Activated naive CD8-positive, alpha-beta T cell treated with anti-CD3 and anti-CD28 coated beads, Interleukin-2, amount 50 U/mL, for 24 hours (primary cell): Measurements from ENCODE around the gene MYRIP.
"Not testable (repeated sequence)": the region's sequence is repeated elsewhere in the genome, so short reads cannot be mapped to it uniquely, and the experiment has no call there.

ENCODE experiments used
- ATAC-seq: fragments of 150-1000 bp; cut with Tn5 transposase; one replicate; pipeline ENCODE4 v1.10.0; 2021
- DNase-seq: peaks from one replicate; pipeline ENCODE4 v3.0.0; 2021
- H3K27ac Mint-ChIP-seq: one replicate; pipeline ENCODE4 v1.8.0; 2021; ENCODE audit warnings: mild to moderate bottlenecking, mixed read lengths
- H3K27me3 Mint-ChIP-seq: one replicate; pipeline ENCODE4 v1.8.0; 2021; ENCODE audit warnings: mixed read lengths
- H3K36me3 Mint-ChIP-seq: one replicate; pipeline ENCODE4 v1.8.0; 2021; ENCODE audit warnings: low read depth, mixed read lengths
- H3K4me1 Mint-ChIP-seq: one replicate; pipeline ENCODE4 v1.8.0; 2021; ENCODE audit warnings: mixed read lengths
- H3K4me3 Mint-ChIP-seq: one replicate; pipeline ENCODE4 v1.8.0; 2021; ENCODE audit warnings: mild to moderate bottlenecking, moderate library complexity, mixed read lengths
- H3K9me3 Mint-ChIP-seq: one replicate; pipeline ENCODE4 v1.8.0; 2021; ENCODE audit warnings: mixed read lengths

Gene MYRIP

DNA sequence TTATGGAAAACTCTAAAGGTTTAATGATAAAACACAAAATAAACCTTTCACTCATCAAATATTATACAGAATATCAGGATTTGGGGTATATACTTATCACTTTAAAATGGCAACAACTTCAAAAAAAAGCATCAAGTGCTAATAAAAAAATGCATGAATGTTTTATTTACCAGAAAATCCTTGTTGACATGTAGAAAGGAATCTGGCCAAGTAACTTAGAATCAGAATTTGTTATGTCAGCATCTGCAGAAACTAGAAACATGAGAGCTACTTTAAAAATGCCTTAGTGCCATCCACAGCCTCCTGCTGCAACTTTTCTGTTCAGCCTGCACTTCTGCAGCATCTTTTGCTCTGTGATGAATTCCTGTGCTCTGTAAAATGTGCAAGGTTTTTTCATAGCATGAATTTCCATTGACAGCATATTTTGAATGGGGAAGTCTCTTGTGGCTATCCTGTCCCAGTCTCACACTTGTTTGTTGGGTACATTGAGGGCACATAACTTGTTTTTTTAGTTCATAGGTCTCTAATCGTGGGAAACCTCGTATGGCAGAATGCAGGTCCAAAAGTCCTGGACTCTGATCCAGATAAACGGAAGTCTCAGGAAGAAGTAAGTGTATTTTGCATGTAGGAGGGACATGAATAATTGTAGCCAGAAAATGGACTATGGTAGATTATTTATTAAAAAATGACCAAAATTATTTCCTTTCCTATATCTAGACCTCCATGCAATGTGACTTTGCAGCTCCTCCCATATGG is 21.1 kb upstream of the MYRIP start:
- H3K27me3 Mint-ChIP-seq = no peaks in the 10 kb centered on the region
- no peak overlapping the region for H3K4me3 Mint-ChIP-seq
- H3K9me3 Mint-ChIP-seq = no peaks in the 10 kb centered on the region
- H3K4me1 Mint-ChIP-seq = no peaks in the 10 kb centered on the region
- no peak overlapping the region for H3K27ac Mint-ChIP-seq
- no peaks in the 10 kb centered on the region for H3K36me3 Mint-ChIP-seq
- no peak for ATAC-seq
- no peak for DNase-seq

DNA sequence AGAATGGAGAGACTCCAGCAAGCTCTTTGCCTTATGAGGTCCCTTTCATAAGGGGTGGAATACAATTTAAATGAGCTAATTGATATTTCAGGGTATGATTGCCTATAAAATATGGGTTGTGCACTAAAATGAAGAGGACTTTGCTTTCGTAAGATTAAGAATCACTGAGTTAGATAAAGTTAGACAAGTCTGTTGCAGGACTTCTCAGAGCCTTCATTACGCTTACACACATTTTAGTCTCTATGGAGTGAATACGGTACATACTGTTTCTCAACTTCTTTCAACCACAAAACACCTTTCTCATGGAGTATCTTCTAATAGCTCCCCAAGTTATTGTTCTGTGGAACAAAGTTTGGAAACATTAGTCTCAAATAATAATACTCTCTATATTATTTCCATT is 17.8 kb upstream of the MYRIP start:
- Mint-ChIP-seq H3K36me3 (no peaks in the 10 kb centered on the region), H3K9me3 (no peaks in the 10 kb centered on the region), H3K27me3 (no peaks in the 10 kb centered on the region), H3K4me3 (no peak overlapping the region), H3K4me1 (no peaks in the 10 kb centered on the region), H3K27ac (no peak overlapping the region)
- DNase-seq (no peak), ATAC-seq (no peak)

DNA sequence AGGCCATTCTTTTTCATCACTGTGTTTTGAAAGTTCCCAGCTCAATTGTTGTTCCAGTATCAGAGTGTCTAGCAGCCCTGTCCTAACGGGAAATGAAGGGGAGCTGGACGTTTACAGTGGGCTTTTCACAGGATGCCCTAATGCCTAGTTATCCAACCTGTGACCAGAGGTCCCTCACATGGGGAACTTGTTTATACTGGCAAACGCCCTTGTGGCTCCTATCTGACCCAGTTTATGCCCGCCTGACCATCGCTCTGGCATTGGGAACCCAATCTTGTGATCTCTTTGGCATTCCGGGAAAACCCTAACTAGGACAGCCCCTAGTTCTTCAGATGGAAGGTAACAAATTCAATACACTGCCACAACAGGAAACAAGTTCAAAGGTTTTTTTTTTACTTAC is 14.5 kb upstream of the MYRIP start:
- no peak for ATAC-seq
- H3K9me3 Mint-ChIP-seq = no peaks in the 10 kb centered on the region
- H3K27ac Mint-ChIP-seq = no peak overlapping the region
- H3K27me3 Mint-ChIP-seq = peaks cover 4% of the 10 kb centered on the region
- DNase-seq = no peak
- H3K4me3 Mint-ChIP-seq = no peak overlapping the region
- H3K4me1 Mint-ChIP-seq = no peaks in the 10 kb centered on the region
- H3K36me3 Mint-ChIP-seq = no peaks in the 10 kb centered on the region

DNA sequence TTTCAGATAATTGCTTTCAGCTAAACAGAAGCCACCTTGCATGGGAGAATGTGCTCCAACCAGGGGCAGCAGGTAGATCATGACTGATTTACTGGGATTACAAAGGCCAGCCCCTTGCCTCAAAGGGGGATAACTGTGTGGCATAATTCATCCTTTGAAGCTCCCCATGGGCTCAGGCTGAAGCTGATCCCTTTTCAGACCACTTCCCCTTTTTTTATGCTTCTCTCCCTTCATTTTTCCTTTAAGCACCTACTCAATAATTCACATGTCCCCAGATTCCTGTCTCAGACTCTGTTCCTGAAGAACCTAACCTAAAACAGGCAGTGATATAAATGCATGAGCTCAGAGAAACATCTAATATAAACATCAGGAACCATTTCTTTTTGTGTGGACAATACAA is 8.2 kb upstream of the MYRIP start:
- Mint-ChIP-seq H3K4me3 (no peak overlapping the region), H3K27ac (no peak overlapping the region)

DNA sequence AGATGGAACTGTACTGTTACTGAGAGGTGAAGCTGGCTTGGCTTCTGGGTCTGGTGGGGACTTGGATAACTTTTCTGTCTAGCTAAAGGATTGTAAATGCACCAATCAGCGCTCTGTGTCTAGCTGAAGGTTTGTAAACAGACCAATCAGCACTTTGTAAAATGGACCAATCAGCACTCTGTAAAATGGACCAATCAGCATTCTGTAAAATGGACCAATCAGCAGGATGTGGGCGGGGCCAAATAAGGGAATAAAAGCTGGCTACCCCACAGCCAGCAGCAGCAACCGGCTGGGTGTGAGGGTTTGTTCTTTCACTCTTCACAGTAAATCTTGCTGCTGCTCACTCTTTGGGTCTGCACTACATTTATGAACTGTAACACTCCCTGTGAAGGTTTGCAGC is 6.9 kb upstream of the MYRIP start:
- H3K4me1 Mint-ChIP-seq, H3K4me3 Mint-ChIP-seq, H3K27ac Mint-ChIP-seq, DNase-seq, ATAC-seq, H3K36me3 Mint-ChIP-seq: not testable (repeated sequence)
- Mint-ChIP-seq H3K27me3 (peaks cover 21% of the 10 kb centered on the region), H3K9me3 (peaks cover 14% of the 10 kb centered on the region)

More for the DNA sequence above, 8.2 kb upstream of the MYRIP start:
- ATAC-seq = no peak
- DNase-seq = no peak
- no peaks in the 10 kb centered on the region for H3K4me1 Mint-ChIP-seq
- H3K9me3 Mint-ChIP-seq = peaks cover 14% of the 10 kb centered on the region
- no peaks in the 10 kb centered on the region for H3K36me3 Mint-ChIP-seq
- peaks cover 12% of the 10 kb centered on the region for H3K27me3 Mint-ChIP-seq

DNA sequence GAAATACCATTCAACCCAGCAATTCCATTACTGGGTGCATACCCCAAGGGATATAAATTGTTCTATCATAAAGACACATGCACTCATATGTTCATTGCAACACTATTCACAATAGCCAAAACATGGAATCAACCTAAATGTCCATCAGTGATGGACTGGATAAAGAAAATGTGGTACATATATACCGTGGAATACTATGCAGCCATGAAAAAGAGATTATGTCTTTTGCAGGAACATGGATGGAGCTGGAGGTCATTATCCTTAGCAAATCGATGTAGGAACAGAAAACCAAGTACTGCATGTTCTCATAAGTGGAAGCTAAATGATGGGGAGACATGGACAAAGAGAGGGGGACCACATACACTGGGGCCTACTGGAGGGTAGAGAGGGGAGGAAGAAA is 5.5 kb upstream of the MYRIP start:
- DNase-seq = no peak
- Mint-ChIP-seq H3K9me3 (peaks cover 14% of the 10 kb centered on the region), H3K36me3 (no peaks in the 10 kb centered on the region), H3K27me3 (peaks cover 34% of the 10 kb centered on the region), H3K4me1 (peaks cover 4% of the 10 kb centered on the region), H3K27ac (no peak overlapping the region), H3K4me3 (no peak overlapping the region)
- ATAC-seq = no peak

DNA sequence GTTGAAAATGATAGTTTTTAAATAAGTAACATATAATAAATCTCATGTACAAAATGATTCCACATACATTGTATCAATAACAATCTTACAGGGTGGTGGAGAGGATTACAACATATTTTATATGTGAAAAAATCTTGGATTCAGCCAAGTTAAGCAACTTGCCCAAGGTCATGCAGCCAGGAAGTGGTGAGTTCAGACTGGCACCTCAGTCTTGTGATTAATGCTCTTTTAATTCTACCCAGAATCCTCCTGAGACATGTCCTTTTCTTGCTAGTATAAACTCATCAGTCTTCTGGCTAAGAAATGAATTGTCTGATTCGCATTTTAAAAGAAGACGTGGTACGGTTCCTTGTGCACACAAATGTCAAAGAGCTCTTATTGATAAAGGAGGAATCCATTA is 4.5 kb upstream of the MYRIP start:
- H3K4me1 Mint-ChIP-seq = peaks cover 5% of the 10 kb centered on the region
- peaks cover 32% of the 10 kb centered on the region for H3K27me3 Mint-ChIP-seq
- DNase-seq (no peak), ATAC-seq (no peak)
- no peak overlapping the region for H3K4me3 Mint-ChIP-seq
- H3K36me3 Mint-ChIP-seq = no peaks in the 10 kb centered on the region
- peaks cover 14% of the 10 kb centered on the region for H3K9me3 Mint-ChIP-seq
- H3K27ac Mint-ChIP-seq = no peak overlapping the region

DNA sequence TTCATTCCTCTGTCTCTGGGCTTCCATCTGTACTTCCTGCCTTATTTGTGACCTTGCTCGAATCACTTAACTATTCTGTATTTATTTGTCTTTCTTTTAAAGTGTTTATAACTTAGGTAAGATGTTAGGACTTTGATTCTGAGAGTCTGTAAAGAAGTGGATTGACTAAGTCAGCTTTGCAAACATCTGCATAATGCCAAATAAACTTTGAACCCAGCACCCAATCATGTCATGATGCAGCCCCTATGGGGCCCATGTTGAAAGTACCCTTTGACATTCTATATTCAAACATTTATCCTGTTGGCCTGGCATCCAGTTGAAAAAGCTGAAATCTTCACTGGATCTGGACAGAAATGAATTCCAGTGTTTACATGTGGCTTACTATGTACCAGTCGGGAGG is 3.8 kb upstream of the MYRIP start:
- DNase-seq (no peak), ATAC-seq (no peak)
- Mint-ChIP-seq H3K9me3 (peaks cover 14% of the 10 kb centered on the region), H3K27me3 (peaks cover 38% of the 10 kb centered on the region), H3K4me1 (peaks cover 12% of the 10 kb centered on the region), H3K27ac (no peak overlapping the region), H3K36me3 (no peaks in the 10 kb centered on the region), H3K4me3 (no peak overlapping the region)

DNA sequence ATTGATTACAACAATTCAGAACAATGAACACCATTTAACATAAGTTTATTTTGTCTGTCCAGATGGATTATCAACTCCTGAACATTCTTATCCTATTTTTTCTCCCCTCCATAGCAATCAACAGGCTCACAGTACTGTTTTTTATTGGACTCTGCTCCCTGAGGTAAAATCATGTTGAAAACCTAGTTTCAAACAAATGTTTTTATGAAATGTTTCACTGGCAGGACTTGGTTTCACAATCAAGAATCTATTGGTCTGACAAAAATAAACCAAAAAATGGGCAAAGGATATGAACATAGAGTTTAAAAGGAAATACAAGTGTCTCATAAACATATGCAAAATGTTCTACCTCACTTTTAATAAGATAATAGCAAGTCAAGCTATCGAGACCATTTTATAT is 2.6 kb upstream of the MYRIP start:
- H3K27me3 Mint-ChIP-seq = peaks cover 45% of the 10 kb centered on the region
- H3K9me3 Mint-ChIP-seq = peaks cover 14% of the 10 kb centered on the region
- ATAC-seq (no peak), DNase-seq (no peak)
- H3K27ac Mint-ChIP-seq = no peak overlapping the region
- H3K36me3 Mint-ChIP-seq = no peaks in the 10 kb centered on the region
- H3K4me3 Mint-ChIP-seq = no peak overlapping the region
- peaks cover 15% of the 10 kb centered on the region for H3K4me1 Mint-ChIP-seq

DNA sequence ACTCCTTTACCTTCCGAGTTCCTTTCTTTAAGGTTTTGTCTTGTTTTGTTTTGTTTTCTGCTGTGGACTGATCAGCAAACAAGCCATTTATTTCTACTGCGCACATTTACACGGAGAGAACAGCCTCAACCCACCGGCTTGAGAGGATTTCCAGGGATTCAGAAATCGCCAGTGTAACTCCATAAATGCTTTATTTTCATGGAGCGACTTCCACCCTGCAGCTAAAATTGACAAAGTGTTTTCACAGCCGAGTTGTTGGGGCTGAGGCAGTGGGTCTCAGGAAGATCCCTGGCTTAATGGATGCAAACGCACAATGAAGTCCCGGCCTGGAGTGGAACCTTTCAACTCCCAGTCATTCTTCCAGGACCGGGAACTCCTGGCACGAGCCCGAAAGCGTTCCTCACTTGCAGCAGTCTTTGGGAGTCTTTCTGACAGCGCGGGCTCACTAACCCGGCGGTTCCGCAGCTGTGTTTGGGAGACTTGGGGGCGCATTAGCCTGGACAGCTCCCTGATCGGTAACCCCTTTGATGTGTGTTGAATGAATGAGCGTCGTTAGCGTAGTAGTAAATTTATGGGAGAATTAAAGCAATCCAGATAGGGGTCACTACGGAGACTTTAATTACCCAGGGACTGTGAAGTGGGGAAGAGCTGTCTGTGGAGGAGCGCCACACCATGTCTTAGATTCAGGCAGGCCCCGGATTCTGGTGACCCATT is 785 bp upstream of the MYRIP start:
- H3K36me3 Mint-ChIP-seq = no peaks in the 10 kb centered on the region
- DNase-seq (no peak), ATAC-seq (no peak)
- peak overlapping the region; percentile 36 for H3K4me3 Mint-ChIP-seq
- H3K27me3 Mint-ChIP-seq = peaks cover 55% of the 10 kb centered on the region
- peaks cover 6% of the 10 kb centered on the region for H3K9me3 Mint-ChIP-seq
- H3K27ac Mint-ChIP-seq = no peak overlapping the region
- peaks cover 15% of the 10 kb centered on the region for H3K4me1 Mint-ChIP-seq

DNA sequence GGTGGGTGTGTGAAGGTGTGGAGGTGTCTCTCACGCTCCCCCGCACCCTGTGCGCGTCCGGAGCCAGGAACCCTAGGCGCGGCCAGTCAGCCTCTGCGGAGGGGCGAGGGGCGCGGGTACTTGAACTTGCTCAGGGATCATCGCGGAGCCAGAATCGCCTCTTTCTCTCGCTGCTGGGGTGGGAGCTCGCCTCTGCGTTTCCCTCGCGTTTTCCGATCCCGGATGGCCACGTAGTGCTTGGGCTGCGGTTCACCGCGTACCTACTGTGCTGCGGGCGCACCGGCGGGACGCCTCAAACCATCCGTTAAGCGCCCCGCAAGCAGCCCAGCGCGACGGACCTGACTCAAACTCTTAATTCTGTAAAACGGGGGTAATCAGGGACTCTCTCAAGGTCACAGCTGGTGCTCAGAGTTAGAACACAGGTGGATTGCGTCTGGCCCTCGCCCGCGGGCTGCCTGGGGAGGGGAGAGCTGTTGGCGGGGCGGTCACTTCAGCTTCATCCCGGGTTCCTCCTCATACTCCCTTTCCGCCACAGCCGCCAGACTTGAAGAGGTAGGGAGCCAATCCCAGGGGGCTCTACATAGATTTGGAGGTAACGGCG is 686 bp downstream of the MYRIP start:
- no peak for DNase-seq
- no peak for ATAC-seq
- Mint-ChIP-seq H3K27ac (no peak overlapping the region), H3K36me3 (no peaks in the 10 kb centered on the region), H3K4me3 (peak overlapping the region; percentile 53), H3K27me3 (peaks cover 54% of the 10 kb centered on the region), H3K4me1 (peaks cover 15% of the 10 kb centered on the region), H3K9me3 (no peaks in the 10 kb centered on the region)

DNA sequence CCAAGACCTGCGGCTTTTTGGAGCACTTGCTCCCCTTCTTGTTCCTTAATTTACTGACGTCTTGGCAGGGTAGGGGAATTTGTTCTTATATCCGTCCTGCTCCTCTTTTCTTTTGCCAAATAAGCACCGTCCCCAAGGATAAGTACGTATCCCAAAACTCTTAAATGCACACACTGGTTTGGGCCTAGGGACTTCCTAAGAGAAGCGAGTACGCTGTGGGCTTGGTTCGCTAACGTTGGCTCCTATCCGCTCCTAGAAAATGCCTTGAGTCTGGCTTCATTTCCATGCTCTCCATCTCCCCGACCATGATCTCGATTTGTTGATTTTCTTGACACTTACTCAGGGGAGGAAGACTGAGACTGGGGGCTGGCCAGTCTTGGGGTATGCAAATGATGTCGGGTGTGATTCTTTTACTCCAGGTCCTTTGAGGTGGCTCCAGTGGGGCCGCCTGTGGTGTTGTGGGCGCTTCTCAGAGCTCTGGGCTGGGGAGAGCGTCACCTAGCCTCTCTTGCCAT is 1.3 kb downstream of the MYRIP start:
- ATAC-seq (no peak), DNase-seq (no peak)
- Mint-ChIP-seq H3K4me1 (peaks cover 15% of the 10 kb centered on the region), H3K36me3 (no peaks in the 10 kb centered on the region), H3K27ac (no peak overlapping the region), H3K27me3 (peaks cover 57% of the 10 kb centered on the region), H3K9me3 (no peaks in the 10 kb centered on the region), H3K4me3 (peak overlapping the region; percentile 53)

DNA sequence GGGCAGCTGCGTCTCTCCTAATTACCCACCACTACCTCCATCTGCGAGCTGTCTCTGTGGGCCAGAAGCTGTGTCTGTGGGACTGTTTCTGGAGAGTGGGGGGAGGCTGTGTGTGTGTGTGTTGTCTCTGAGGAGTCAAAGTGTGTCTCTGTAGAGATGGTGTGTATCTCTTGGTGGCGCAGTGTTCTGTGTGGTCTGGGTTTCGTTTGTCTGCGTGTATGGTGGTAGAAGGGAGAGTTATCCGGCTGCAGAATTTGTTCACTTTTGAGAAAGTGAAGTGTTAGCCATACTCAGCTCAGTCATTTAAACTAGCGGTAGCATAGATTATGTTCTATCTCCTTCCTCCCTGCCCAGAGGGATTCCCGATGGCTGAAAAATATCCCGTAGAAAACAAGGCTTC is 2.2 kb downstream of the MYRIP start:
- DNase-seq (no peak), ATAC-seq (no peak)
- Mint-ChIP-seq H3K9me3 (no peaks in the 10 kb centered on the region), H3K4me3 (no peak overlapping the region), H3K4me1 (peaks cover 15% of the 10 kb centered on the region), H3K27me3 (peaks cover 57% of the 10 kb centered on the region), H3K36me3 (no peaks in the 10 kb centered on the region), H3K27ac (no peak overlapping the region)

DNA sequence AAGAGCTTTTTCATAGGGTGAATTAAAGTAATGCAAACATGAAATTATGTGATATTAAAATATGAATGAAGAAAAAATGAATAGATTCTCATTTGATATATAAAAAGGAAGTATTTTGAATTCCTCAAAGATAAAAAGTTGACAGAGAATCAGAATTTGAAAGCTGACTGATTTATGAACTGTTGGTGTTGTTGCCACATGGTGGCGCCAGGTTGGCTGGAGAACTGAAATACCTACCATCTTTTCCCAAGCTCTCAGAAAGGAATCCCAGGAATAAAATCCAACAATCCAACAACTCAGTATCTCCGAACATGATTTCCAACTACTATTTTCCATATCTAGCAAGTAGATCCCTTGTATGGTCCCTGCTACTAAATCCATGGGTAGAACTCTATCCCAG is 3.1 kb downstream of the MYRIP start:
- no peak for ATAC-seq
- DNase-seq = no peak
- no peaks in the 10 kb centered on the region for H3K36me3 Mint-ChIP-seq
- peaks cover 15% of the 10 kb centered on the region for H3K4me1 Mint-ChIP-seq
- H3K27me3 Mint-ChIP-seq = peaks cover 48% of the 10 kb centered on the region
- no peaks in the 10 kb centered on the region for H3K9me3 Mint-ChIP-seq
- H3K4me3 Mint-ChIP-seq = no peak overlapping the region
- no peak overlapping the region for H3K27ac Mint-ChIP-seq

DNA sequence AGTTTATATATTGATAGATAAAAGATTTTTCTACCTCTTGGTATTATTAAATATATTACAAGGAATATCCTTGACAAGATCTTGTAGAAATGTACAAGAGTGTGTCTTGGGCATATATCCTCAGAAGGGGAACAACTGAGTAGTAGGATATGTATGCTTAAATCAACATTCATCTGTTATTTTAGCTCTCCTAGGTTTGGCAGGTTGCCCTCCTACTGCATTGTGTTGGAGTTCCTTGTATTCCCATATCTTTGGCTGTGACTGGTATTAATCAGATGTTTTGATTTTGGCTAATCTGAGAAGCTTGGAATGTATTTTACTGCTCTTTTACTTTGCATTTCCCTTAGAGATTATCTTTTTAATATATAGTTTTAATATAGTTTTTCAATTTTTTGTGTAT is 4.6 kb downstream of the MYRIP start:
- Mint-ChIP-seq H3K36me3 (no peaks in the 10 kb centered on the region), H3K27me3 (peaks cover 34% of the 10 kb centered on the region), H3K27ac (no peak overlapping the region), H3K4me3 (no peak overlapping the region), H3K4me1 (peaks cover 10% of the 10 kb centered on the region), H3K9me3 (no peaks in the 10 kb centered on the region)
- ATAC-seq = no peak
- DNase-seq = no peak
